Measurements from ENCODE around the gene LKAAEAR1.

- no peak for TF ChIP-seq EP300 (IDR thresholded peaks at IDR 0.05)
- TF ChIP-seq, protein P1, sequence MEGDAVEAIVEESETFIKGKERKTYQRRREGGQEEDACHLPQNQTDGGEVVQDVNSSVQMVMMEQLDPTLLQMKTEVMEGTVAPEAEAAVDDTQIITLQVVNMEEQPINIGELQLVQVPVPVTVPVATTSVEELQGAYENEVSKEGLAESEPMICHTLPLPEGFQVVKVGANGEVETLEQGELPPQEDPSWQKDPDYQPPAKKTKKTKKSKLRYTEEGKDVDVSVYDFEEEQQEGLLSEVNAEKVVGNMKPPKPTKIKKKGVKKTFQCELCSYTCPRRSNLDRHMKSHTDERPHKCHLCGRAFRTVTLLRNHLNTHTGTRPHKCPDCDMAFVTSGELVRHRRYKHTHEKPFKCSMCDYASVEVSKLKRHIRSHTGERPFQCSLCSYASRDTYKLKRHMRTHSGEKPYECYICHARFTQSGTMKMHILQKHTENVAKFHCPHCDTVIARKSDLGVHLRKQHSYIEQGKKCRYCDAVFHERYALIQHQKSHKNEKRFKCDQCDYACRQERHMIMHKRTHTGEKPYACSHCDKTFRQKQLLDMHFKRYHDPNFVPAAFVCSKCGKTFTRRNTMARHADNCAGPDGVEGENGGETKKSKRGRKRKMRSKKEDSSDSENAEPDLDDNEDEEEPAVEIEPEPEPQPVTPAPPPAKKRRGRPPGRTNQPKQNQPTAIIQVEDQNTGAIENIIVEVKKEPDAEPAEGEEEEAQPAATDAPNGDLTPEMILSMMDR (IDR thresholded peaks at IDR 0.05) = no peak
These were observed 8.6 kb downstream of the LKAAEAR1 start for GRCh38 chr20:64075556-64075955.
